CD4-positive, alpha-beta T cell (primary cell): ENCODE results near the gene ARMH3. TPM values are rescaled to one million over a fixed set of nuclear protein-coding genes. Genes with fewer than 3 reads are reported as not detected.

Experiments
- ATAC-seq: fragments of 200-7000 bp; cut with Tn5 transposase; one replicate; pipeline ENCODE4 v1.10.0; 2022; ENCODE audit warnings: mild to moderate bottlenecking; ENCODE audit not compliant: poor library complexity
- CTCF ChIA-PET: fragments of 350-600 bp; sonication (Branson Sonifier 250); formaldehyde crosslinking; loops from one replicate; lab custom pipeline; 2021; ENCODE audit warnings: antibody characterized with exemption, inconsistent platforms; lab: Charles Lee
- POLR2A ChIA-PET: fragments of 350-600 bp; sonication (Branson Sonifier 250); formaldehyde crosslinking; loops from one replicate; lab custom pipeline; 2021; ENCODE audit warnings: antibody characterized with exemption, inconsistent platforms; lab: Charles Lee
- DNase-seq, 14 experiments: peaks; one replicate each; pipeline ENCODE4 v3.0.0-alpha.2; 2013 to 2020; ENCODE audit warnings: mixed read lengths in 2 of 14
- H3K27ac ChIP-seq, 2 donors: one replicate each; pipeline versions ENCODE4 v1.5.1 to v1.7.0; 2013; ENCODE audit warnings: low read length in 2 of 2, low read depth in 1 of 2, mild to moderate bottlenecking in 1 of 2
- H3K27me3 ChIP-seq, 2 experiments: 1 replicate in 1 of 2; 2 replicates in 1 of 2; pipeline versions ENCODE4 v1.6.1 to v1.7.0; 2013; ENCODE audit warnings: low read length in 2 of 2, control low read depth in 1 of 2, mild to moderate bottlenecking in 1 of 2, moderate library complexity in 1 of 2; ENCODE audit not compliant: insufficient read depth in 2 of 2, control insufficient read depth in 1 of 2
- H3K36me3 ChIP-seq: one replicate; pipeline ENCODE4 v1.6.1; 2013; ENCODE audit warnings: low read length, control low read depth; ENCODE audit not compliant: insufficient read depth
- H3K4me1 ChIP-seq: one replicate; pipeline ENCODE4 v1.6.1; 2013; ENCODE audit warnings: low read length, control low read depth; ENCODE audit not compliant: insufficient read depth
- H3K4me3 ChIP-seq: one replicate; pipeline ENCODE4 v1.5.1; 2013; ENCODE audit warnings: mild to moderate bottlenecking, low read length, moderate library complexity
- H3K9me3 ChIP-seq, 2 experiments: 1 replicate in 1 of 2; 2 replicates in 1 of 2; pipeline versions ENCODE4 v1.6.1 to v1.7.0; 2013; ENCODE audit warnings: low read length in 2 of 2, mild to moderate bottlenecking in 2 of 2, control low read depth in 1 of 2, moderate library complexity in 1 of 2; ENCODE audit not compliant: control insufficient read depth in 1 of 2, insufficient read depth in 1 of 2
- H3K27ac Mint-ChIP-seq: one replicate; pipeline ENCODE4 v1.8.0; 2020; ENCODE audit warnings: mixed read lengths
- H3K27me3 Mint-ChIP-seq: one replicate; pipeline ENCODE4 v1.8.0; 2021; ENCODE audit warnings: mixed read lengths
- H3K36me3 Mint-ChIP-seq: one replicate; pipeline ENCODE4 v1.8.0; 2021; ENCODE audit warnings: low read depth, mixed read lengths
- H3K4me1 Mint-ChIP-seq: one replicate; pipeline ENCODE4 v1.8.0; 2021; ENCODE audit warnings: low read depth, mixed read lengths
- H3K4me3 Mint-ChIP-seq: one replicate; pipeline ENCODE4 v1.8.0; 2020; ENCODE audit warnings: mild to moderate bottlenecking, mixed read lengths
- H3K9me3 Mint-ChIP-seq: one replicate; pipeline ENCODE4 v1.8.0; 2020; ENCODE audit warnings: mixed read lengths
- intact Hi-C, 2 experiments: fragments of 100-400 bp; cut with DNase I in 1 of 2; cut with micrococcal nuclease in 1 of 2; formaldehyde crosslinking; loops; one replicate each; pipeline versions ENCODE4 v1.15.1 to v1.9.0; 2023 to 2025; cut with DNase I, micrococcal nuclease
- total RNA-seq, 174 experiments: library from RNA in 2 of 174; stranded (reverse) in 2 of 174; gene quantifications; one replicate each; pipeline ENCODE4 v1.2.3 and lab custom pipeline; 2021 to 2026
- TF ChIP-seq, protein P1 (sequence below): fragments of 200-600 bp; IDR thresholded peaks from one replicate; pipeline ENCODE4 v1.8.0; 2022; ENCODE audit warnings: antibody characterized with exemption, mild to moderate bottlenecking

ARMH3 gene
- total RNA-seq, 2 experiments from 2014 or later = 17.7 to 18.9 TPM

DNA sequence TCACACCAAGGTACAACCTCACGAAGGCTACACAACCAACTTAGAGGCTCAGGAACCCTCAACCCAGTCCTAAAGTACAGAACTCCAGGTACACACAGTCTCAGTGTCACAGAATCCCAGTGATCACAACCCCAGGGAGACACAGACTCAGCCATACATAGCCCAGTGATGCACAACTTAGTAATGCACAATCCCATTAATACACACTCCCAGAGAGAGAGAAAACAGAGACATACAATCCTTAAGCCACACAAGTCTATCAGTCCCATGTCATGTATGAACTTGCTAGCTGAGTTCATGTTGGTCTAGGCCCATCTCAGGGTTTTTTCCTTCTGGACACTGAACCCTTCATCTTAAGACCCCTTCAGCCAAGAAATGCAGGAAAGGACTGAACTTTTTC is 217.0 kb downstream of the ARMH3 start:
- Histone ChIP-seq H3K27me3 (no peaks in the 10 kb centered on the region), H3K9me3 (no peaks in the 10 kb centered on the region), H3K4me3 (no peak overlapping the region), H3K36me3 (no peaks in the 10 kb centered on the region), H3K4me1 (peaks cover 64% of the 10 kb centered on the region), H3K27ac (no peak overlapping the region)
- TF ChIP-seq, protein P1, sequence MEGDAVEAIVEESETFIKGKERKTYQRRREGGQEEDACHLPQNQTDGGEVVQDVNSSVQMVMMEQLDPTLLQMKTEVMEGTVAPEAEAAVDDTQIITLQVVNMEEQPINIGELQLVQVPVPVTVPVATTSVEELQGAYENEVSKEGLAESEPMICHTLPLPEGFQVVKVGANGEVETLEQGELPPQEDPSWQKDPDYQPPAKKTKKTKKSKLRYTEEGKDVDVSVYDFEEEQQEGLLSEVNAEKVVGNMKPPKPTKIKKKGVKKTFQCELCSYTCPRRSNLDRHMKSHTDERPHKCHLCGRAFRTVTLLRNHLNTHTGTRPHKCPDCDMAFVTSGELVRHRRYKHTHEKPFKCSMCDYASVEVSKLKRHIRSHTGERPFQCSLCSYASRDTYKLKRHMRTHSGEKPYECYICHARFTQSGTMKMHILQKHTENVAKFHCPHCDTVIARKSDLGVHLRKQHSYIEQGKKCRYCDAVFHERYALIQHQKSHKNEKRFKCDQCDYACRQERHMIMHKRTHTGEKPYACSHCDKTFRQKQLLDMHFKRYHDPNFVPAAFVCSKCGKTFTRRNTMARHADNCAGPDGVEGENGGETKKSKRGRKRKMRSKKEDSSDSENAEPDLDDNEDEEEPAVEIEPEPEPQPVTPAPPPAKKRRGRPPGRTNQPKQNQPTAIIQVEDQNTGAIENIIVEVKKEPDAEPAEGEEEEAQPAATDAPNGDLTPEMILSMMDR = no peak
- no peaks in the 10 kb centered on the region for H3K36me3 Mint-ChIP-seq
- CTCF ChIA-PET = interaction anchor here (2.5 to 3.2 kb wide), 3 partner anchors 20 to 170 kb away, joined by 12 to 32 read pairs (median 20); partner anchors contain the start of gene OGA
- ATAC-seq = no peak
- peak overlapping the region; percentile 21 for H3K4me3 Mint-ChIP-seq
- POLR2A ChIA-PET = interaction anchor here (2.5 to 16.7 kb wide), 2 partner anchors 22 to 216 kb away, joined by 10 to 223 read pairs; partner anchors contain the start of genes ARMH3 and OGA
- H3K4me1 Mint-ChIP-seq = peaks cover 66% of the 10 kb centered on the region
- intact Hi-C loops = loop anchor here in 1 of 2 experiments (5.0 kb wide), 1 partner anchor 408 kb away; the partner anchor contains the start of gene GBF1
- H3K27me3 Mint-ChIP-seq = peaks cover 5% of the 10 kb centered on the region
- H3K27ac Mint-ChIP-seq = no peak overlapping the region
- H3K9me3 Mint-ChIP-seq = no peaks in the 10 kb centered on the region
- DNase-seq = no peak

DNA sequence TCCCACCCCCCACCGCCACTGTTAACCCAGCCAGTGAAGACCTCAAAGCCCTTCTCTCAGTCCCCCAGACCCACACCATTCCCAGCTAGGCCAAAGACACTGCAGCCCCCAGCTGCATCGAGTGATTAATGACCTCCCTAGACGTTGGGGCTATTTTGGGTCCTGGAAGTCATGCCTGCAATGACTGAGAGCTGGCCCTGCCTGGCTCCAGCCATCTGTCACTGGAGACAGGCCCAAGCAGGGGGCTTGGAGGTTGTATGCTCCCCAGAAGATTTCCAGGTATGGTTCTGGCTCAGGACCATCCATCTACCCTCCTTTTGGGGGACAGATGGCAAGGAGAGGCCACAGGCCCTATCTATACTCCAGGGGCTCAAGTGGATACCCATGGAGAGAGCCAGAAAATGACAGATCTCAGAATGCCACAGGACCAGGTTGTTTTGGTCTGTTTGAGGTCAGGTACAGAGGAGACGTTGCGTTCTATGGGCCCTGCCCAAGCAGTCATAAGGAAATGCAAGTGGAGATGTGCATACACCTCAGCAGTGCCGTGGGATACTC is 217.5 kb downstream of the ARMH3 start:
- DNase-seq (peak in 1 of 14 experiments; percentile 14), ATAC-seq (no peak)
- TF ChIP-seq, protein P1 = no peak
- Mint-ChIP-seq H3K36me3 (no peaks in the 10 kb centered on the region), H3K27ac (no peak overlapping the region), H3K4me3 (peak overlapping the region; percentile 21), H3K4me1 (peaks cover 69% of the 10 kb centered on the region), H3K9me3 (no peaks in the 10 kb centered on the region), H3K27me3 (peaks cover 5% of the 10 kb centered on the region)
- no peaks in the 10 kb centered on the region for H3K27me3 ChIP-seq
- H3K4me3 ChIP-seq = no peak overlapping the region
- H3K36me3 ChIP-seq = no peaks in the 10 kb centered on the region
- intact Hi-C loops = loop anchor here in 1 of 2 experiments (5.0 kb wide), 1 partner anchor 409 kb away; the partner anchor contains the start of gene GBF1
- ChIA-PET CTCF (interaction anchor here (1.6 kb wide), 1 partner anchor 172 kb away, joined by 5 read pairs; no protein-coding TSS in a partner anchor), POLR2A (interaction anchor here (16.7 kb wide), 1 partner anchor 21 kb away, joined by 223 read pairs; the partner anchor contains the start of gene OGA)
- H3K9me3 ChIP-seq = no peaks in the 10 kb centered on the region
- peaks cover 64% of the 10 kb centered on the region for H3K4me1 ChIP-seq
- H3K27ac ChIP-seq = no peak overlapping the region

DNA sequence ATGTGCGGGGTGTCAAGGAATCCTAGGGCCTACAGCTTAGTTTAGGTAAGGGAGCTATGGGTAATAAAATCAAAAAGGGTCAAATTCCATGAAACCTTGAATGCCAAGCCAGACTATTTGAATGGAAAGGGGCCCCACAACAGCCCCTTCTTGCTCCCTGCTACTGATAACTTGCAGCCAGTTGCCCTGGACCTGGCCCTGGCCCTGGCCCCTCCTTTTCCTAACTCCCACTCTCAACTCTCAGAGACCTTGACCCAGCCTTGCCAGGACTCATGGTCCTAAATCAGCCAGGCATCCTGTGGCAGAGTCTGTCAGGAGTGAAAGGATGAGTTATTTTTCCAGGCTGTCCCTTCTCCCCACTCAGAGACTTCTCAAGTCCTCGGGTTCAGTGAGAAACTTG is 218.2 kb downstream of the ARMH3 start:
- peaks cover 5% of the 10 kb centered on the region for H3K27me3 Mint-ChIP-seq
- Histone ChIP-seq H3K36me3 (no peaks in the 10 kb centered on the region), H3K9me3 (no peaks in the 10 kb centered on the region), H3K4me3 (no peak overlapping the region), H3K4me1 (peaks cover 65% of the 10 kb centered on the region), H3K27ac (no peak overlapping the region), H3K27me3 (no peaks in the 10 kb centered on the region)
- ChIA-PET POLR2A (interaction anchor here (16.7 kb wide), 1 partner anchor 21 kb away, joined by 223 read pairs; the partner anchor contains the start of gene OGA), CTCF (interaction anchor here (0.7 to 1.6 kb wide), 2 partner anchors 19 to 173 kb away, joined by 3 to 5 read pairs; no protein-coding TSS in a partner anchor)
- no peaks in the 10 kb centered on the region for H3K36me3 Mint-ChIP-seq
- no peaks in the 10 kb centered on the region for H3K9me3 Mint-ChIP-seq
- intact Hi-C loops = loop anchor here (2.0 to 5.0 kb wide), 2 partner anchors 19 to 410 kb away; partner anchors contain the start of genes GBF1 (in 1 of the 2) and OGA (in 1 of the 2)
- TF ChIP-seq, protein P1 = no peak
- H3K27ac Mint-ChIP-seq = no peak overlapping the region
- DNase-seq = peak in 1 of 14 experiments; percentile 11
- H3K4me3 Mint-ChIP-seq = no peak overlapping the region
- peaks cover 73% of the 10 kb centered on the region for H3K4me1 Mint-ChIP-seq
- ATAC-seq = no peak
